WTC11 (cell line): Measurements from ENCODE around the gene CPXM2. TPM values are rescaled to one million over a fixed set of nuclear protein-coding genes. Genes with fewer than 3 reads are reported as not detected.

Experiments
- ATAC-seq: fragments of 200-7000 bp; cut with Tn5 transposase; 2 replicates; pipeline ENCODE4 v1.10.0; 2021; ENCODE audit warnings: mild to moderate bottlenecking, moderate library complexity
- CTCF ChIA-PET: fragments of 300-600 bp; sonication (Branson Sonifier 250); formaldehyde crosslinking; loops from one replicate; lab custom pipeline; 2021; ENCODE audit warnings: antibody characterized with exemption; lab: Charles Lee
- POLR2A ChIA-PET: fragments of 350-600 bp; sonication (Branson Sonifier 250); formaldehyde crosslinking; loops from one replicate; lab custom pipeline; 2021; ENCODE audit warnings: antibody characterized with exemption; lab: Charles Lee
- DNase-seq: peaks from one replicate; pipeline ENCODE4 v3.0.0; 2021; ENCODE audit warnings: low spot score
- H3K27ac Mint-ChIP-seq: 2 replicates; pipeline ENCODE4 v1.8.0; 2021; ENCODE audit warnings: mixed read lengths
- H3K27me3 Mint-ChIP-seq: 2 replicates; pipeline ENCODE4 v1.8.0; 2021; ENCODE audit warnings: low read depth, mild to moderate bottlenecking, moderate library complexity, mixed read lengths
- H3K36me3 Mint-ChIP-seq: 2 replicates; pipeline ENCODE4 v1.8.0; 2021; ENCODE audit warnings: mixed read lengths
- H3K4me1 Mint-ChIP-seq: 2 replicates; pipeline ENCODE4 v1.8.0; 2022; ENCODE audit warnings: mixed read lengths
- H3K4me3 Mint-ChIP-seq: 2 replicates; pipeline ENCODE4 v1.8.0; 2021; ENCODE audit warnings: mild to moderate bottlenecking, moderate library complexity, mixed read lengths
- H3K9me3 Mint-ChIP-seq: 2 replicates; pipeline ENCODE4 v1.8.0; 2021; ENCODE audit warnings: mixed read lengths
- AR ChIP-seq: fragments of 250-450 bp; sonication (Bioruptor Pico); IDR thresholded peaks from 2 replicates; pipeline ENCODE4 v1.9.0; 2021; ENCODE audit warnings: mild to moderate bottlenecking
- ATF2 ChIP-seq: sonication (generic); formaldehyde crosslinking; IDR thresholded peaks from 2 replicates; pipeline ENCODE4 v1.8.1; 2022; ENCODE audit warnings: low read depth, missing genetic modification reagents, borderline replicate concordance
- CTCF ChIP-seq: fragments of 200-600 bp; IDR thresholded peaks from 2 replicates; pipeline ENCODE4 v1.8.0; 2022; ENCODE audit warnings: antibody characterized with exemption
- ESRRA ChIP-seq: sonication (generic); formaldehyde crosslinking; IDR thresholded peaks from 2 replicates; pipeline ENCODE4 v1.8.1; 2022; ENCODE audit warnings: mild to moderate bottlenecking, missing genetic modification reagents, borderline replicate concordance
- FOXK1 ChIP-seq: sonication (generic); formaldehyde crosslinking; IDR thresholded peaks from 2 replicates; pipeline ENCODE4 v1.8.0; 2022; ENCODE audit warnings: mild to moderate bottlenecking, moderate library complexity, missing genetic modification reagents
- HMGA2 ChIP-seq: fragments of 250-450 bp; sonication (Bioruptor Pico); IDR thresholded peaks from 2 replicates; pipeline ENCODE4 v1.4.0; 2021; ENCODE audit warnings: mild to moderate bottlenecking, moderate library complexity
- HMGXB4 ChIP-seq: sonication (generic); formaldehyde crosslinking; IDR thresholded peaks from 2 replicates; pipeline ENCODE4 v1.8.1; 2023; ENCODE audit warnings: mild to moderate bottlenecking, moderate library complexity, missing genetic modification reagents
- MLX ChIP-seq: sonication (generic); formaldehyde crosslinking; IDR thresholded peaks from 2 replicates; pipeline ENCODE4 v1.8.1; 2023; ENCODE audit warnings: mild to moderate bottlenecking, missing genetic modification reagents, moderate library complexity
- NFATC4 ChIP-seq: fragments of 250-450 bp; sonication (Bioruptor Pico); IDR thresholded peaks from 2 replicates; pipeline ENCODE4 v1.9.0; 2021; ENCODE audit warnings: mild to moderate bottlenecking
- NFE2L1 ChIP-seq: sonication (generic); formaldehyde crosslinking; IDR thresholded peaks from 2 replicates; pipeline ENCODE4 v1.8.1; 2023; ENCODE audit warnings: missing genetic modification reagents
- NFYB ChIP-seq: sonication (generic); formaldehyde crosslinking; conservative IDR thresholded peaks from 2 replicates; pipeline ENCODE4 v1.8.0; 2022; ENCODE audit warnings: low read depth, missing genetic modification reagents
- PRRX2 ChIP-seq: fragments of 250-450 bp; sonication (Bioruptor Pico); IDR thresholded peaks from 2 replicates; pipeline ENCODE4 v1.8.0; 2021; ENCODE audit warnings: mild to moderate bottlenecking
- RORB ChIP-seq: fragments of 250-450 bp; sonication (Bioruptor Pico); IDR thresholded peaks from 2 replicates; pipeline ENCODE4 v1.9.0; 2021; ENCODE audit warnings: mild to moderate bottlenecking
- SOX15 ChIP-seq: fragments of 250-450 bp; sonication (Bioruptor Pico); IDR thresholded peaks from 2 replicates; pipeline ENCODE4 v1.9.0; 2021; ENCODE audit warnings: mild to moderate bottlenecking
- SP1 ChIP-seq: sonication (generic); formaldehyde crosslinking; conservative IDR thresholded peaks from 2 replicates; pipeline ENCODE4 v1.8.1; 2022; ENCODE audit warnings: missing genetic modification reagents
- ZBTB21 ChIP-seq: sonication (generic); formaldehyde crosslinking; IDR thresholded peaks from 2 replicates; pipeline ENCODE4 v1.8.1; 2023; ENCODE audit warnings: mild to moderate bottlenecking, missing genetic modification reagents, borderline replicate concordance
- ZNF423 ChIP-seq: fragments of 250-450 bp; sonication (Bioruptor Pico); IDR thresholded peaks from 2 replicates; pipeline ENCODE4 v2.1.2; 2022; ENCODE audit warnings: mild to moderate bottlenecking, moderate library complexity
- total RNA-seq: library from RNA; stranded (reverse); gene quantifications from 3 replicates; pipeline ENCODE4 v1.2.3, GENCODE V29; 2021

The CPXM2 gene
- total RNA-seq, 1 experiment from 2014 or later, result 3.4 TPM

GRCh38 chr10:123746061-123746460 lies 145.5 kb downstream of the CPXM2 start (continued):
- no peak for TF ChIP-seq AR (CRISPR knock-in tag)
- TF ChIP-seq PRRX2, result no peak
- no peak for TF ChIP-seq ZBTB21

- TF ChIP-seq ZNF423, result no peak
- no peak for TF ChIP-seq SP1 (CRISPR knock-in tag)
- TF ChIP-seq HMGXB4 (CRISPR knock-in tag), result no peak
- TF ChIP-seq CTCF, result no peak
- no peak for TF ChIP-seq NFE2L1 (CRISPR knock-in tag)
- no peak for TF ChIP-seq ATF2 (CRISPR knock-in tag)
- no peak for TF ChIP-seq HMGA2 (CRISPR knock-in tag)
- no peak for TF ChIP-seq FOXK1 (CRISPR knock-in tag)
- TF ChIP-seq NFATC4 (CRISPR knock-in tag), result no peak
- TF ChIP-seq NFYB, result no peak
- TF ChIP-seq RORB (CRISPR knock-in tag), result no peak
- TF ChIP-seq ESRRA (CRISPR knock-in tag), result no peak
- no peak for TF ChIP-seq SOX15 (CRISPR knock-in tag)
- no peak for TF ChIP-seq MLX
- ChIA-PET POLR2A (no interaction called here), CTCF (interaction anchor here (1.3 kb wide), 1 partner anchor 41 kb away, joined by 3 read pairs; no protein-coding TSS in a partner anchor)
- ATAC-seq (no peak), DNase-seq (no peak)
- Mint-ChIP-seq H3K27ac (no peak overlapping the region), H3K4me3 (no peak overlapping the region), H3K36me3 (no peaks in the 10 kb centered on the region), H3K9me3 (no peaks in the 10 kb centered on the region), H3K4me1 (peaks cover 35% of the 10 kb centered on the region), H3K27me3 (peaks cover 3% of the 10 kb centered on the region; the same call in 1 of the 2 replicates)
These were observed 147.4 kb downstream of the CPXM2 start for GRCh38 chr10:123744224-123744536.
